ENCODE measurements around the gene MRPS18B.

- TF ChIP-seq TAF1 (IDR thresholded peaks at IDR 0.05; ENCODE audit: borderline replicate concordance, low read depth, low read length) (no peak), POLR2AphosphoS5 (IDR thresholded peaks at IDR 0.05; ENCODE audit: low read depth, low read length) (no peak), POLR2A (IDR thresholded peaks at IDR 0.05; ENCODE audit: low read depth, low read length) (no peak)
Measured at GRCh38 chr6:30670760-30671527, 53.3 kb downstream of the MRPS18B start.
